Stimulated activated CD8-positive, alpha-beta memory T cell treated with anti-CD3 and anti-CD28 coated beads, Interleukin-4, amount 100 ng/mL, for 1 hour (primary cell): Measurements from ENCODE around the gene AMOTL1.
"Not testable (repeated sequence)": the region's sequence is repeated elsewhere in the genome, so short reads cannot be mapped to it uniquely, and the experiment has no call there.

Experiments
- DNase-seq, 2 donors: peaks; one replicate each; pipeline ENCODE4 v3.0.0-alpha.2; 2020; ENCODE audit warnings: low read depth in 2 of 2, low spot score in 1 of 2

AMOTL1 gene

GRCh38 chr11:94851864-94852636, 83.9 kb downstream of the AMOTL1 start:
- DNase-seq: no peak

DNA sequence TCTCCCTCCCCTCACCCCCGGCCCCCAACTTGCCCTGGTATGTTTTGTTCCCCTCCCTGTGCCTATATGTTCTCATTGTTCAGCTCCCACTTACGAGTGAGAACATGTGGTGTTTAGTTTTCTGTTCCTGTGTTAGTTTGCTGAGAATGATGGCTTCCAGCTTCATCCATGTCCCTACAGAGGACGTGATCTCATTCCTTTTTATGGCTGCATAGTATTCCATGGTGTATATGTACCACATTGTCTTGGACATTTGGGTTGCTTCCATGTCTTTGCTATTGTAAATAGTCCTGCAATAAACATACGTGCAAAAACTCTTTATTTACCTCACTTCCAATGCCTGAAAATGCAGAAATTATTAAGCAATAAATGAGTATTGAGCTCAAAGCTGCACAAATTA, 85.1 kb downstream of the AMOTL1 start:
- DNase-seq: not testable (repeated sequence)

GRCh38 chr11:94853836-94854235, 85.7 kb downstream of the AMOTL1 start:
- DNase-seq: no peak

DNA sequence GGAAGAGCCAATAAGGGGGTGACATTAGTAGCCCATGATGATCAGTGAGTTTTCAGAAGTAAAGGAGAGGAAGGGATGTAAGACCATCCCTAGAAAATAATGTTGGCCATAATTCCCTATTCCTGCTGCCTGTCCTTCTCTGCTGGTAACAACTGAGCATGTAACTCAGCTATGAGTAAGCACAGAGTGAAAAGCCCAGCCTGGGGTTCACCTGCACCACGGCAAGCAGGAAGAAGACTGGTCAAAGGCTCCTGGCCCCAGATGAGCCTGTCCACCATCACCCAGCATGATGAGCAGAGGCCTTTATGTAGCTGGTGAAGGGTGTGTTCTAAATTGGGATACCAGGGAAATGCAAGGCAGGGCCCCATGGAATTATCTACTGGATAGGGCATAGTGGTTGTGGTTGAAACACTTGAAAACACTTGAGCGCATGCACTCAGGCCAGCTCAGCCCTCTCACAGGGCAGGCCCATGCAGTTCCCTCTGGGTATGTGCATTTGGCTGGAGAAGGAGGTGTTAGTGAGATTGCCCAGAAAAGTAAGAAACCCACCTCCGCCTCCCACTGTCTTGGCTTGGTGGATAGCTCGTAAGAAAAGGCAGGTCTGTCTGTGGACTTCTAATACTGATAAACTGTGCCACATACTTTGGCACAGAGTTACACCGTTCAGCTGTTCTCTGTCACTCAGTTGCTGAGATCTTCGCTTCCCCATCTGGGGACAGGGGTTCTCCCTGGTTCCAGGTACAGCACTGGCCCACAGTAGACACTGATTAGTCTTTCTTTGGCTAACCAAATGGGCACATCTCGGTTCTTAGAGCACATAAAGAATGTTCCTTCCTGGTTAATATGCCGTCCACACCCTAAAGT, 86.8 kb downstream of the AMOTL1 start:
- no peak for DNase-seq

- DNase-seq: no peak
Observed at GRCh38 chr11:94855666-94856065, 87.5 kb downstream of the AMOTL1 start.

- DNase-seq: no peak
Observed at GRCh38 chr11:94856443-94856842, 88.3 kb downstream of the AMOTL1 start.

DNA sequence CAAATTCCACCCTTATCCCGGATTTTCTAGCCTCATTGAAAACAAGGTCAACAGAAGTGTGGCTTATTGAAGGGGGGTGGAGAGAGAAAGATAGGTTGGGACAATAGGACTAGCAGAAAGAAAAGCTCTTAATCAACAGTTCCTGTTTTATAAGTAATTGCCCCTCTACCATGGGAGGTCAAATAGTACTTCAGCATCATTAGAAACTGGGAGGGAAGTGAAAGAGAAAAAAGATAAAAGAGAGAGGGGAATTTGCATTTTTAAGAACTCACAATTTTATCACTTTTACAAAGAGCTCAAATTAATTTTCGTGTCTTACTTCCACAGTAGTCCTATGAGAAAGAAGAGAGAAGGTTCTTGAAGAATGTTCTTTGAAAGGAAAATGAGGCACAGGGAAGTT, 89.2 kb downstream of the AMOTL1 start:
- DNase-seq: no peak

GRCh38 chr11:94858012-94858705, 90.0 kb downstream of the AMOTL1 start:
- no peak for DNase-seq

DNA sequence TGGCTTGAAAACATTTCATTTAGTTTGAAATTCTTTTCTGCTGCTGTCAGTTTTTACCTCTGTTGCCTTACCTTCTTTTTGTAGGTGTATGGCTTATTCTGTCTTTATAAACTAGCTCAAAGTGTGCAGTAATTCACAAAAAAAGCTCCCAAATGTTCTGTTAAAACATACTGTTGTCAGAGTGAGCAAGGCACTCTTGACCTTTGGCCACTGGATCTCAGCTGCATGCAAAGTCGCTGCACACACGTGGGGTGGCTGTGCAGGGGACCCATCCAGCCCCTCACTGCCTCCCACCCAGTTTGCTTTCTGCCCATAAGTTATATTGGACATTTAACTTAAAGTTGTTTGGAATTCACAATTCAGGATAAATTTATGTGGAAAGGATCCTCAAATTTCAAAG, 92.2 kb downstream of the AMOTL1 start:
- no peak for DNase-seq

DNA sequence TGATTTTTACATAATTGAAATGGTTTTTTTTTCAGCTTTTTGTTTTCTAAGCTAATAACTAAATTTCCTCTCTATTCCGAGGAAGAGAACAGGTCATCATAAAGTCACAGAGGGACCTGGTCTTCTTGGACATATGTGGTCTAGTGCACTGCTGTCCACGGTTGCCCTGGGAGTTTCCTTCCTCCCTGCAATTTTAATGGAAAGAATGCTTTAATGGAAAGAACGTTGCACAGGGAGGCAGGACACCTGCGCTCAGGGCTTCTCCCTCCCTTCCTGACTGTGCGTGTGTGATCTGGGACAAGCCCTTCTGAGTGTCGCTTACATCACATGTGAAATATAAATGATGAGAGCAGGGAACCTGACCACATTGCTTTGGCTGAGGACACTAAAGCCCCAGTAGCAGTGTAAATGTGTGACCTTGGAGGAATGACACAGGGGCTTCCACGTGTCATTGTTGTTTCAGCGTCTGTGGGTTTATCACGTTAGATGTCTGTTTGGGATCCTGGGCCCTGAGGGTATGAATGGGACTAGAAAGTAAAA, 93.2 kb downstream of the AMOTL1 start:
- no peak for DNase-seq

- no peak for DNase-seq
Observed at GRCh38 chr11:94862926-94863880, 95.0 kb downstream of the AMOTL1 start.

DNA sequence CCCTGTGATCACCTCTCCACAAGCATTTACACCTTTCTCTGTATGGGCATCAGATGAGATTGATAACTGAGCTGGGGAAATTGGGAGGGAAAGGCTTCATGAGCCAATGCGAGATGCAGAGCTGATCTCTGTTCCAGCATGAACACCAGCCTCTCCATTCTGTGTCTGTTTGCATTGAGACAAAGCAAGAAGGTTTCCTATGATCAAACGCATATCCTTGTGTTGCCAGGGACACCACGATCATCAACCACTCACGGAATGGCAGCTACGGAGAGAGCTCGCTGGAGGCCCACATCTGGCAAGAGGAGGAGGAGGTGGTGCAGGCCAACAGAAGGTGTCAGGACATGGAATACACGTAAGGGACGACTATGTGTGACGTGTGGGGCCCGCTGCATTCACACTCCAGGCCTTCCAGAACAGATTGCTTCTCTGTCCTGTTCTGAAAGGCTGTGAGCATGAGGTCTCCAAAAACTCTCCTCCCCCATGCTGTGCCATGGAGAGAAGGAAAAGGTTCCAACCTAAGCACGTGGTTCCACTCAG, 96.4 kb downstream of the AMOTL1 start:
- DNase-seq: no peak

- no peak for DNase-seq
Observed at GRCh38 chr11:94866231-94866822, 98.2 kb downstream of the AMOTL1 start.

DNA sequence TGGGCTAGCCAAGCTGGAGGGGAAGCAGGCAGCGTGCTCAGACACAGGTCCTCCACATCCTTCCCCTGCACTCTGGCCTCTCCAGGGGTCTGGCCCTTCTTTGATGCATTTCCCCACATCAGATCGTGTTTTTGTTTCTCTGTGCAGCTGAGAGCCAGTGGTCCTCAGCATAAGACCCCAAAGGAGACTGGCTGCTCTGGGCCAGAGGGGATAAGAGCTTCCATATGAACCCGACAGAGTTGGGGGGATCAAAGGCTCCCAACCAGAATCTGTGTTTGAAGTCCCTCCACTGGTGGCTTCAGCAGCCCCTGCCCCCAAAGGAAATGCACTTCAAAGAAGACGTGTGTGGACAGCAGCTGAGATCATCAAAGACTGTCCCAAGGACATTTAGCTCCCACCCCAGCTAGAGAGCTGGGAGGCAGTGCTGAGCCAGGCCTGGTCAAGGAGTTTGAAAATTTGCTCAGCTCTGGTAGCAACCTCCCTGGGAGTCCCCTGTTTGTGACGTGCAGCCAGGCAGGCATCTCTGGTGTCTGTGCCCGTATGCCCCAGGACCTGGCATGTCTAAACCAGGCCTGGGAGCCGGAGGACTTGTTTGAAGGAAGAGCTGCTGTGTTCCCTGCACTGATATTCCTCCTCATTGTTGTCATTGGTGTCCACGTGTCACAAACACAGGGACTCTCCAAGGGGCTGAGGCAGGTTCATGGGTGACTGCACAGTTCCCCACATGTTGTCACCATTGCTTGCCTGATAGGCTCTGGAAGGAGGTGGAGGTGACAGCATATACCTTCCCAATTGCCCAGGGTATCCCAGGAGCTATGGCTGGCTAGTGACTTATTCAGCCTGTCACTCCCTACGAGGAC, 99.0 kb downstream of the AMOTL1 start:
- no peak for DNase-seq

DNA sequence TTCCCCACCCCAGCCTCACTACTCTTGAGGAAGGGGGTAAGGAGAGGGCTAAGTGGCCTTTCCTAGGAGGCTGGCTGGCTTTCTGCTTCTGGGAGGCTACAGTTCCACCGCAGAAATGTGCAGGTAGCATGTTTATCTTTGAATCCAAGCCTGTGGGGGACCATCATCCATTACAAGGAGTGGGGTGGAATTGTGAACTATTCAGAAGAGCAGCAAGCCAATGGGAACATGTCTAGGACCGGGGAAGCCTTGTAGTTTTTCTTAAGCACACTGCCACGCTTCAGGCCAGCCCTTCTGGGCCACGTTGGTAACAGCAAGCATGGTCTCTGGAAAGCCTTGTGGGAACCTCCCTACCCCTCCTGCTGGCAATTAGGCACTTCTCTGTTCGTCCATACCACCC, 100.3 kb downstream of the AMOTL1 start:
- DNase-seq: no peak

- no peak for DNase-seq
Observed at GRCh38 chr11:94869186-94869585, 101.0 kb downstream of the AMOTL1 start.

DNA sequence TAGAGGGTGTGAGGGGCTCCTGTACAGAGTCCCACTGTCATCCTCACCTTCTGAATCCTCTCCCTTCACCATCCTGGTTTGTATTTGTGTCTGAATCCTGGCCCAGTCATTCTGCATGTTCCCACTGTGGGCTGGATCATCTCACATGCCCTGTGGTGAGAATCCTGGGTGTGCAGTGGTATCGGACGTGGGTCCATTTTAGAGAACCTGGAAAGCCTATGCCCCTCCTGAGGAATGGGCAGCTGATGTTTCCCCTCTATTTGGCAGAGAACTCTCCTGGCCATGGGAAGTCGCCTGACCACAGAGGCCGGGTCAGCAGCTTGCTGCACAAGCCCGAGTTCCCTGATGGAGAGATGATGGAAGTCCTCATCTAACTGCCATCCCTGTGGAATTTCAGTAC, 102.3 kb downstream of the AMOTL1 start:
- no peak for DNase-seq

- no peak for DNase-seq
Observed at GRCh38 chr11:94871491-94872185, 103.5 kb downstream of the AMOTL1 start.
